Stimulated activated CD8-positive, alpha-beta memory T cell treated with anti-CD3 and anti-CD28 coated beads, Interleukin-7, amount 100 ng/mL, for 1 hour (primary cell): ENCODE data around the gene ZNF202.
"Not testable (repeated sequence)": the region's sequence is repeated elsewhere in the genome, so short reads cannot be mapped to it uniquely, and the experiment has no call there.

Source experiments
- DNase-seq, 2 donors: peaks; one replicate each; pipeline ENCODE4 v3.0.0-alpha.2; 2020; ENCODE audit warnings: low read depth in 2 of 2

ZNF202 gene

GRCh38 chr11:123741159-123742030 is at the start of gene ZNF202:
Gene ZNF202 (minus strand): TSS chr11:123741660. CDS start chr11:123730888, 10,772 bp downstream.
- DNase-seq, result peak; percentile 79 to 82

- DNase-seq, result no peak
Measured at GRCh38 chr11:123783536-123783935, 42.1 kb upstream of the ZNF202 start.

- no peak for DNase-seq
Measured at GRCh38 chr11:123778511-123778910, 37.1 kb upstream of the ZNF202 start.

DNA sequence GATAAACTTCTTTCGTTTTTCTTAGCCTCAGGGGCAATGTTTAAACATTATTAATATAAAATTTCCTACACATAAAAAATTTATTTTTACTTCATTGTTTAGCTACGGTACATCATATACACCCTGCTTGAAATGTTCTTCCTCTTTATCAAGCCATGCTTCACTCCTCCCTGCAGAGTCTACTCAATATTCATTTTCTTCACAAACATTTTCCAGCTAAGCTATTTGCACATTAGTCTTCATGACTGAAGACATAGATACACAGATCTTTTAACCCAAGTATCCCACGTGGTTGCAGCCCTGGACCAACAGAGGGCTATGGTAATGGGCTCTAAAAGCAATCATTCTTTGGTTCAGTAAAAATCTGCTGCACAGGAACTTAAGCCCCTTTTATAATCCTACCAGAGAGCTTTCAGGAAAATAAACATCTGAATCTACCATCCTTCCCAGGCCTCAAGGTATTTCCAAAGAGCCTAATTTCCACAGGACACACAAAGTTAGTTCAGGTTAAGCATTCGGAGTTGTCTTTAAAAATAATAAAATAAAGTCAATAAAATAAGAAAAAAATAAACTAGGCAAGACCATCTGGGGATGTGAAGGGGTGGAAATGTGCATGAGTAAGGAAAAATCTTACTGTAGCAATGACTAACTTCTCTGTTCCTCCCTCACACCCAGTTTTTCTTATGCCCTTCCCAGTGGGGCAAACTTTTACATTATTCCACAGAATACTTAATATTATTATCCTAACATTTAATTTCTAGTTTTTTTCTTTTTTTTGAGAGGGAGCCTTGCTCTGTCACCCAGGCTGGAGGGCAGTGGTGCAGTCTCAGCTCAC is 34.5 kb upstream of the ZNF202 start:
- no peak for DNase-seq

DNA sequence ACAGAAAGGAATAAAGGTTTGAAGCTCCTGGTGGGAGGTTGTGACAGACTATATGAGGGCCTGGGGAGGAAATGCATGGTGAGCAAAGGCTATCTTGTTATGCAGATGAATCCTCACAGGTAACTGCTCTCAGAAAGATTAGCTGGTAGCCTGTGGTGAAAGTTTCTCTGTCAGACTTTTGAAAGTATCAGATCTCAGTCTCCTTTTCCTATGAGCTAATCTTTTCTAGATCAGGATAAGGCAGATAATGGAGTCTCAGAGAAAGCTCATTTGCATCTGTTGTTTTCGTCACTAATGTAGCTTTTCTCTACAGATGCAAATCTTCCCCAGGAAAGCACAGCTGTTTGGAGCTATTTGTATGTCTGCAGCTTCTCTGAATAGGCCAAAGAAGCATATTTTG is 33.8 kb upstream of the ZNF202 start:
- no peak for DNase-seq

DNA sequence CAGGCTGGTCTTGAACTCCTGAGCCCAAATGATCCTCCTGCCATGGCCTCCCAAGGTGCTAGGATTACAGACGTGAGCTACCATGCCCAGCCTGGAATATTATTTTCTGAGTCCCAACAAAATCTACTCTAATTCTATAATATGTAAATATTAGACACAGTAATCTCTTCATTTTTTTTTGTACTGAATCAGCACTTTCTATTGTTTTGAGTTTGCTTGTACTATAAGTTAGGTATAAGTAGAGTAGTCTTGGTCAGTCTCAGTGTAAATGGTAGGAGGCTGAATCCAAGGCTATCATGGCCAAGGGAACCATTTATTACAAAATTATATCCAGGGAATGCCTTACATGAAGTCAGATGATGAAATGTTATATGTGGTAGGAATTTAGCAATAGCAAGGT is 32.5 kb upstream of the ZNF202 start:
- DNase-seq, result no peak

DNA sequence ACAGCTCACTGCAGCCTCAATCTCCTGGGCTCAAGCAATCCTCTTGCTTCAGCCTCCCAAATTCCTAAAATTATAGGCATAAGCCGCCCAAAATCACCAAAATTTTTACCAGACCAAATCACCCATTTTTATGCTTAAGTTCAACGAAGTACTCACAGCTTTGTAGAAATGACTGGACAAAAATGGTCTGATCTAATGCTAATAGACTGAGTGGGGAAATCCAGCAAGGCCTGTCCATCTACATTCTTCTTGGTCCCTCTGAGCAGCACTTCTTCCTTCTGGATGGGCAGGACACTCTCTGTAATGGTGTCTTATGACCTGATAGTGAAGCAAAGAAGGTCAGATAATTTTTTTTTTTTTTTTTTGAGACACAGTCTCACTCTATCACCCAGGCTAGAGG is 31.6 kb upstream of the ZNF202 start:
- DNase-seq, result no peak

DNA sequence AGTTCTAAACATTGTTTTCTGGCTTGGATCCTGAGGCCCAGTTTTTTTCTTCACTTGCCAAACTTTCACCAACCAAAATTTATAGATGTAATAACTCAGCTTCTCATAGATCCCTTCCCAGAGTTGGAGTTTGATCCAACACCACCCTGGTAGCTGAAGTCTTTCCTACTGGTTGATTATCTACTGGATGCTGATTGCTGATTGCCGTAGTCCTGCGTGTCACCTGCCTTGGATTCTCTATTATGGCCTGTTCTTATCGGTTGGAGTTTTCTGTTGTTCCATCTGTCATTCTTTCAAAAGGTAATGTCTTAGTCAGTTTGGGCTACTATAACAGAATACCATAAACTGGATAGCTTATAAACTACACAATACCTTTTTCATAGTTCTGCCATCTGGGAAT is 30.2 kb upstream of the ZNF202 start:
- DNase-seq, result no peak

- no peak for DNase-seq
Measured at GRCh38 chr11:123770712-123771111, 29.3 kb upstream of the ZNF202 start.

DNA sequence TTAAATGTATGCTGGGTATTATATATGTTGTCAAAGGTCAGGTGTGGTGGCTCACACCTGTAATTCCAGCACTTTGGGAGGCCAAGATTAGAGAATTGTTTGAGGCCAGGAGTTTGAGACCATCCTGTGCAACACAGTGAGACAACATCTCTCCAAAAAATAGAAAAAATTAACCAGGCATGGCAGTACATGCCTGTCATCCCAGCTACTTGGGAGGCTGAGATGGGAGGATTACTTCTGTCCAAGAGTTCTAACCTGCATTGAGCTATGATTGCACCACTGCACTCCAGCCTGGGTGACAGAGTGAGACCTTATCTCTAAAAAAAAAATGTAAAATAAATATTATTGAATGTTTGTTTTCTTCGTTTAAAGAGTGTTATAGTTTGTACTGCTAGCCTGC is 24.1 kb upstream of the ZNF202 start:
- no peak for DNase-seq

DNA sequence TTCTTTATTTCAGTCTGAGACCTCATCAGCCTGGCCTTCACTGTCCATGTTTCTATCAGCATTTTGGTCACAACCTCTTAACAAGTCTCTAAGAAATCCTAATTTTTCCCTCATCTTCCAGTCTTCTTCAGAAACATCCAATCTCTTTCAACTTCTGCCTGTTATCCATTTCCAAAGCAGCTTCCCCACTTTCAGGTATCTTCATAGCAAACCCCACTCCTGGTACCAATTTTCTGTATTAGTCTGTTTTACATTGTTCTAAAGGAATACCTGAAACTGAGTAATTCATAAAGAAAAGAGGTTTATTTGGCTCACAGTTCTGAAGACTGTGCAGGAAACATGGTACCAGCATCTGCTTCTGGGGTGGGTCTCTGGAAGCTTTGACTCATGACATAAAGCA is 21.0 kb upstream of the ZNF202 start:
- DNase-seq, result no peak

- no peak for DNase-seq
Measured at GRCh38 chr11:123760894-123761293, 19.4 kb upstream of the ZNF202 start.

DNA sequence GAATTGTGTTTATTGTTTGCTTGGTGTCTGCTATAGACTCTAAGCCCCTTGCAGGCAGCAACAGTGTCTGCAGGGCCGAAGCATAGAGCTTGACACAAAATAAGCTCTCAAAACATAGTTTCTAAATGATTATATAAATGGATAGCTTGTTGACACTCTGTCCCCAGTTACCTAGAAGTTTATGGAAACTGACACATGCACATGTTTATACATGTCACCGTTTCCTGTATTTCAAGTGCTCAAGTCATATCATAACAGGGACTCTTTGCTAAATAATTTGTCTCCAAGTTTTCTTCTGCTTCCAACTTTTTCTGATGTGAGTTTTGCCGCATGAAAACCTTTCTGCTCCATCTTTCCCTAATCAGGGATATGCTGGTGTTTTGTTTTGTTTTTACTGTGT is 16.5 kb upstream of the ZNF202 start:
- DNase-seq, result no peak

GRCh38 chr11:123755813-123756212 is 14.4 kb upstream of the ZNF202 start:
- DNase-seq, result no peak

GRCh38 chr11:123755344-123755743 is 13.9 kb upstream of the ZNF202 start:
- no peak for DNase-seq

- DNase-seq, result no peak
Measured at GRCh38 chr11:123754101-123754568, 12.7 kb upstream of the ZNF202 start, which contains the start of gene OR6X1. Gene OR6X1 (minus strand): TSS chr11:123754518. CDS start chr11:123754518, 0 bp downstream.

GRCh38 chr11:123753110-123753509 is 11.7 kb upstream of the ZNF202 start:
- DNase-seq, result no peak

DNA sequence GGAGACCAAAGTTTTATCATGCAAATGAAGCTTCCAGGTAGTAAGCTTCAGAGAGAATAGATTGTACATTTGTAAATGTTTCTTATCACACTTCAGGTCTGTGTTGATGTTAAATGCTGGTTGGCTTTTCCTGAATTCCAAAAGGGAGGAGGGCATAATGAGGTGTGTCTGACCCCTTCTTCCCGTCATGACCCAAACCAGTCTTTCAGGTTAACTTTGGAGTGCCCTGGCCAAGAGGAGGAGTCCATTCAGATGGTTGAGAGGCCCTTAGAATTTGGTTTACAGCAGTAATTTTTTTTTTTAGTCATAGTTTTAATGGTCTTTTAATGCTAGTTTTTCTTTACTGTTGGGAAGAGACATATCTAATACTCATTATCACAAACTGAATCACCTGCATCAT is 10.3 kb upstream of the ZNF202 start:
- DNase-seq, result no peak

GRCh38 chr11:123748349-123748748 is 6.9 kb upstream of the ZNF202 start:
- DNase-seq, result not testable (repeated sequence)

DNA sequence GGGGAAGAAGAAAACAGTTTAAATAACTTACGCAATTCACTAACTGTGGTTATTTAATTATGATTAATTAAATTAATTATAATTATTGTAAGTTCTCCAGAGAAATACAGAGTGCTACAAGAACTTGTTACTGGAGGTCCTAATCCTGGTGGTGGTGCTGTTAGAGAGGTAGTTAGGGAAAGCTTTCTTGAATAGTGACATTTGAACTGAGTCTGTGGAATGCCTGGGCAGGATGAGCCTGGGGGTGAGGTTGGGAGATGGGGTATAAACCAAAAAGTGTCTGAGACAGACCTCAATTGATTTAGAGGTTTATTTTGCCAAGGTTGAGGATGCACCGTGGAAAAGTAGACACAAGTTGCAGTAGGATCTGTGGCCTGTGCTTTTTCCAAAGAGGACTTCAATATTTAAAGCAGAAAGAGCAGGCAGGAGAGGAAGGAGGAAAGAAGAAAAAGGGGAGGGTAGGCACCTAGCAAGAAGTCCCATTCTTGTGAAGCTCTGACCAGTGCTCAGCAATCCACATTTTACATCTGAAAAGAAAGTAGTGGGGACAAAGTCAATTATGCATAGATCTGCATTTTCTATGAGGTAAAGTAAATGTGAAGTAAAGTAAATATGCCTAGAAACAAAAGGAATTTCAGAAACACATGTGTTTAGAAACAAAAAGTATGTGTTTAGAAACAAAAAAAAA is 4.4 kb upstream of the ZNF202 start:
- DNase-seq, result no peak

GRCh38 chr11:123742724-123743120 is 1.3 kb upstream of the ZNF202 start:
- DNase-seq, result no peak
